ENCODE measurements around the gene GPR35. TPM values are rescaled to one million over a fixed set of nuclear protein-coding genes. Genes with fewer than 3 reads are reported as not detected.

GPR35 gene, protein sequence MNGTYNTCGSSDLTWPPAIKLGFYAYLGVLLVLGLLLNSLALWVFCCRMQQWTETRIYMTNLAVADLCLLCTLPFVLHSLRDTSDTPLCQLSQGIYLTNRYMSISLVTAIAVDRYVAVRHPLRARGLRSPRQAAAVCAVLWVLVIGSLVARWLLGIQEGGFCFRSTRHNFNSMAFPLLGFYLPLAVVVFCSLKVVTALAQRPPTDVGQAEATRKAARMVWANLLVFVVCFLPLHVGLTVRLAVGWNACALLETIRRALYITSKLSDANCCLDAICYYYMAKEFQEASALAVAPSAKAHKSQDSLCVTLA
- 100 to 1,000 TPM in 1 of 3 donors, 10 to 100 TPM in 2; 47.1 to 132 (median 76.8) TPM for total RNA-seq
- long read RNA-seq, donor 1, transcript GPR35-205 (1 exons, 3,821 nt), result minor isoform, 14 of 75 reads
- long read RNA-seq, donor 1, transcript GPR35-202 (6 exons, 2,032 nt), result minor isoform, 8 of 75 reads
- long read RNA-seq, donor 1, transcript GPR35-201 (6 exons, 2,249 nt), result major isoform, 19 of 75 reads
- long read RNA-seq, donor 1, partial matches to known transcripts, result 18 of 75 reads
- long read RNA-seq, donor 1, other reads (novel, unspliced or antisense), result 16 of 75 reads
- long read RNA-seq, donor 2, transcript GPR35-201 (6 exons, 2,249 nt), result major isoform, 26 of 63 reads
- long read RNA-seq, donor 2, transcript GPR35-202 (6 exons, 2,032 nt), result minor isoform, 7 of 63 reads
- long read RNA-seq, donor 2, partial matches to known transcripts, result 11 of 63 reads
- long read RNA-seq, donor 2, other reads (novel, unspliced or antisense), result 15 of 63 reads

DNA sequence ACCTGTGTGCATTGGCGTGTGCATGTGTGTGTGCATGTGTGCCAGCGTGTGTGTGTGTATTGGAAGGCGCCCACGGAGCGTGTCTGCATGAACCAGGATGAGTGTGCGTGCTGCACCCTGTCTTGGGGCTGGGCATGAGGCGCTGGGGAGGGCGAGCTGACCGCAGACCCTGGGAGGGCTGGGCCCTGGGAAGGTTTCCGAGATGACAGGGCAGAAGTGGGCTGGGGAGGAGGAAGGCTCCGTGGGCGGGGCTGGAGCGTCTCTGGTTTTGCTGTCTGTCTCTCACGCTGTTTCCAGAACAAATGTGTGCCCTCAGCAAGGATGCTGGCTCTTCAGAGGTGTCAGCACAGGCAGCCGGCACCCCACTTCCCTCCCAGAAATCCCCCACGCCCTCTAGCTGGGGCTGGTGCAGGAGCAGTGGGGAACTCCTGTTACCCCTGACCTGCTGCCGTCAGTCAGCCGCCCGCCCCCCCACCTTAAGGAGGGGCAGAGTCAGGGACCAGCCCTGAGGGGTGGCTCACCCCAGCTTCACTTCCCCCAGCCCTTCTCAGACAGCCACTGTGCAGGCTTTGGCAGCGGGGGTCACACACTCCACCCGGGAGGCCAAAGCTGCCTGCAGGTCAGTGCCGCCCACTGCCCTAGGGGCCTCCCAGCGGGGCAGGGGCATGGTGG, at the start of gene GPR35:
Gene GPR35, plus strand, starts transcription at position 531 of the 672 bp plus-strand sequence. CDS start 4,473 bp downstream, outside the sequence.
- no peak within 1 kb of the TSS for H3K4me3 ChIP-seq
- intact Hi-C loops (cut with DNase I, micrococcal nuclease), result no loop called here
- H3K9me3 ChIP-seq, result no peaks in the 10 kb centered on the region
- TF ChIP-seq, protein P1, sequence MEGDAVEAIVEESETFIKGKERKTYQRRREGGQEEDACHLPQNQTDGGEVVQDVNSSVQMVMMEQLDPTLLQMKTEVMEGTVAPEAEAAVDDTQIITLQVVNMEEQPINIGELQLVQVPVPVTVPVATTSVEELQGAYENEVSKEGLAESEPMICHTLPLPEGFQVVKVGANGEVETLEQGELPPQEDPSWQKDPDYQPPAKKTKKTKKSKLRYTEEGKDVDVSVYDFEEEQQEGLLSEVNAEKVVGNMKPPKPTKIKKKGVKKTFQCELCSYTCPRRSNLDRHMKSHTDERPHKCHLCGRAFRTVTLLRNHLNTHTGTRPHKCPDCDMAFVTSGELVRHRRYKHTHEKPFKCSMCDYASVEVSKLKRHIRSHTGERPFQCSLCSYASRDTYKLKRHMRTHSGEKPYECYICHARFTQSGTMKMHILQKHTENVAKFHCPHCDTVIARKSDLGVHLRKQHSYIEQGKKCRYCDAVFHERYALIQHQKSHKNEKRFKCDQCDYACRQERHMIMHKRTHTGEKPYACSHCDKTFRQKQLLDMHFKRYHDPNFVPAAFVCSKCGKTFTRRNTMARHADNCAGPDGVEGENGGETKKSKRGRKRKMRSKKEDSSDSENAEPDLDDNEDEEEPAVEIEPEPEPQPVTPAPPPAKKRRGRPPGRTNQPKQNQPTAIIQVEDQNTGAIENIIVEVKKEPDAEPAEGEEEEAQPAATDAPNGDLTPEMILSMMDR (IDR thresholded peaks at IDR 0.05), result no peak
- H3K36me3 ChIP-seq (ENCODE audit: low read depth), result no peaks in the 10 kb centered on the region
- ATAC-seq (peak; percentile 45), DNase-seq (peak; percentile 65 to 82 (median 67))
- peaks cover 9% of the 10 kb centered on the region for H3K4me1 ChIP-seq (ENCODE audit: low read depth)

DNA sequence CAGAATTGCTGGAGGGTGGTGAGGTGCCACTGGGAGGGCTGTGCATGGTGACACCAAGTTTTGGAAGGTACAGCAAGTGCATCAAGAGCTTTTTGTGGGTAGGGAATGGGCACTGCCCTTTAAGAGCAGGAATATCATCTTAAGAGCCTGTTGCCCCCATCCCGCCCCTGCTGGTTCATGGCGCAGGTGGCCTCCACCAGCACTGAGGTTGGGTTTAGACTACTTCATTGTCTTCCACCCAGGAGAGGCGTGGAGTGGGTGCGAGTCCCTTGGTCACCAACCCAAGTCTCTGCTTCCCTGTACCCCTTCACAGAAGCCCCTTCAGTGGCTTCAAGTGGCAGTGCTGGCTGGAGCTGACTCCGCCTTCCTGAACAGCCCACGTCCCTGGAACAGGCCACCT, 49.2 kb upstream of the GPR35 start:
- intact Hi-C loops (cut with DNase I, micrococcal nuclease), result no loop called here
- Histone ChIP-seq H3K9me3 (no peaks in the 10 kb centered on the region), H3K4me3 (no peak overlapping the region), H3K4me1 (ENCODE audit: low read depth) (peaks cover 11% of the 10 kb centered on the region), H3K36me3 (ENCODE audit: low read depth) (peaks cover 6% of the 10 kb centered on the region)
- TF ChIP-seq, protein P1 (IDR thresholded peaks at IDR 0.05), result no peak
- ATAC-seq (no peak), DNase-seq (no peak)

DNA sequence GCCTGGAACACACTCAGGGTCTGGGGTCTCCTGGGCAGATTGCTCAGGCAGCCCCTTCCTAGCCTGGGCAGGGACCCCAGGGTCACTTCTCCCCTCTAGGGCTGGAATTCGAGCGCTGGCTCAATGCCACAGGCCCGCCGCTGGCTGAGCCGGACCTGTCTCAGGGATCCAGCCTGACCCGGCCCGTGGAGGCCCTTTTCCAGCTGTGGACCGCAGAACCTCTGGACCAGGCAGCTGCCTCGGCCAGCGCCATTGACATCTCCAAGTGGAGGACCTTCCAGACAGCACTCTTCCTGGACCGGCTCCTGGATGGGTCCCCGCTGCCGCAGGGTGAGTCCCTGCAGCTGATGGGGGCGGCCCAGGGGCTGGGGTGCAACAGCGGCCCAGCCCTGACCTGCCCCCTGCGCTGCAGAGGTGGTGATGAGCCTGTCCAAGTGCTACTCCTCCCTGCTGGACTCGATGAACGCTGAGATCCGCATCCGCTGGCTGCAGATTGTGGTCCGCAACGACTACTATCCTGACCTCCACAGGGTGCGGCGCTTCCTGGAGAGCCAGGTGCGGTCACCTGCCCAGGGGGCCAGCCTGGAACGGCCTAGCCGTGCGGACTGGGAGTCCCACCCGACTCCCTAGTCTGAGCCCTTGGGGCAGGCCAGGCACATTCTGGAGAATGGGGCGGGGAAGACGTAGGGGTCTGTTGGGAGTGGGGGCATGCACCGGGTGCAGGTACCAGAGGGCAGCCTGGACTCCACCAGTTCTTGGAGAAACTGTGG, 48.7 kb upstream of the GPR35 start:
- peaks cover 6% of the 10 kb centered on the region for H3K36me3 ChIP-seq (ENCODE audit: low read depth)

DNA sequence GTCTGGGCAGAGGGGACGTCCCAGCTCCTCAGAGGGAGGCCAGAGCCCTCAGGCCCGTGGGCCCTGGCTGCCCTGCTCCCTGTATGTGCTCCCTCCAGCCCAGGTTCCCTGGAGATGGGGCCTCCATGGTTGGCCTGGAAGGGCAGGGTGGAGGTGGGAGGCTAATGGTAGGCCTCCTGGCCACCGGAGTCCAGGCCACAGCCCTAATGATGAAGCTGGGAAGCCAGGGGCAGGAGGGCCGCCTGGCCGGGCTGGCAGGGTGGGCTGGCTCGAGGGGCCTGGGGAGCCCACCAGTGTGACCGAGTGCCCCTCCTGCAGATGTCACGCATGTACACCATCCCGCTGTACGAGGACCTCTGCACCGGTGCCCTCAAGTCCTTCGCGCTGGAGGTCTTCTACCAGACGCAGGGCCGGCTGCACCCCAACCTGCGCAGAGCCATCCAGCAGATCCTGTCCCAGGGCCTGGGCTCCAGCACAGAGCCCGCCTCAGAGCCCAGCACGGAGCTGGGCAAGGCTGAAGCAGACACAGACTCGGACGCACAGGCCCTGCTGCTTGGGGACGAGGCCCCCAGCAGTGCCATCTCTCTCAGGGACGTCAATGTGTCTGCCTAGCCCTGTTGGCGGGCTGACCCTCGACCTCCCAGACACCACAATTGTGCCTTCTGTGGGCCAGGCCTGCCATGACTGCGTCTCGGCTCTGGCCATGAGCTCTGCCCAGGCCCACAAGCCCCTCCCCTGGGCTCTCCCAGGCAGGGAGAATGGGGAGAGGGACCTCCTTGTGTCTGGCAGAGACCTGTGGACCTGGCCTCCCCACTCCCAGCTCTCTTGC, 47.8 kb upstream of the GPR35 start:
- DNase-seq (peak in 1 of 3 donors; percentile 40), ATAC-seq (no peak)
- Histone ChIP-seq H3K36me3 (ENCODE audit: low read depth) (peaks cover 4% of the 10 kb centered on the region), H3K4me1 (ENCODE audit: low read depth) (peaks cover 11% of the 10 kb centered on the region), H3K4me3 (no peak overlapping the region), H3K9me3 (no peaks in the 10 kb centered on the region)
- TF ChIP-seq, protein P1 (IDR thresholded peaks at IDR 0.05), result no peak
- intact Hi-C loops (cut with DNase I, micrococcal nuclease), result no loop called here

More for the DNA sequence above, 48.7 kb upstream of the GPR35 start:
- ATAC-seq (no peak), DNase-seq (peak in 1 of 3 donors; percentile 48)
- Histone ChIP-seq H3K4me3 (no peak overlapping the region), H3K4me1 (ENCODE audit: low read depth) (peaks cover 11% of the 10 kb centered on the region), H3K9me3 (no peaks in the 10 kb centered on the region)
- TF ChIP-seq, protein P1 (IDR thresholded peaks at IDR 0.05), result no peak
- intact Hi-C loops (cut with DNase I, micrococcal nuclease), result no loop called here

All from mucosa of descending colon (tissue), 3 donors.